ENCODE measurements around the gene CCNK.
A peak's percentile ranks its signal among the peaks of the same experiment; 100 is the strongest.

CCNK gene

DNA sequence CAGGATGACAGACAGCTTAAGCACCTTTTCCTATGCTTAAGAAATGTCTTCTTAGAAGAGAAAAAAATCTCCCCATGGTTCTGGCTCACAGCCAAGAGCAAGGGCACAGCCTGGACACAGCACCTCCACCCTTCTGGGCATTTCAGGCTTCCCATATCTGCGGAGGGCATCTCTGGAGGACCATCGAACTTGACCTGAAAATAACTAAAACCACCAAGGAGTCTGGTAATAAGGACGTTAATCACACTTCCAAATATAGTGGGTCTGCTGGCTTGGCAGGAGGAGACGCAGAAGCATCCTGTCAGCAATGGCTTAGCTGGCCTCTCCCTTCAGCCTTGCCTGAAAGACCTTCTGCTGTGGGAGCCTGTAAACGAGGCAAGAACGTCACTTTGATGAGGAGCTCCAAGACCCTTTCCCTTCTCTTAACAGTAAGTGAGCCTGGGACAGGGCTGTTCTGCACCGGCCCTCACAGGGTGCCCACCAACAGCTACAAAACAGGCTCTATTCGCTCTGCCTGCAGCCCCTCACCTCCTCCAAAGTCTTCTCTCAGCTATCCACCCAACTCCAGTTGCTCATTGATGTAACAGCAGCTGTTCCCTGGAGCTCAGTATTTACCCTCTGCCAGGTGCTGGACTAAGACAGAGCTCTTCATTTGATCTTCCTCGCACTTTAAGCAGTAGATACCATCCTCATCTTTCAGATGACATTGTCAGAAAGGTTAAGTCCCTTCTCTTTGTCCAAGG is 13.7 kb upstream of the CCNK start:
- no peak for DNase-seq (ENCODE audit: low spot score)

DNA sequence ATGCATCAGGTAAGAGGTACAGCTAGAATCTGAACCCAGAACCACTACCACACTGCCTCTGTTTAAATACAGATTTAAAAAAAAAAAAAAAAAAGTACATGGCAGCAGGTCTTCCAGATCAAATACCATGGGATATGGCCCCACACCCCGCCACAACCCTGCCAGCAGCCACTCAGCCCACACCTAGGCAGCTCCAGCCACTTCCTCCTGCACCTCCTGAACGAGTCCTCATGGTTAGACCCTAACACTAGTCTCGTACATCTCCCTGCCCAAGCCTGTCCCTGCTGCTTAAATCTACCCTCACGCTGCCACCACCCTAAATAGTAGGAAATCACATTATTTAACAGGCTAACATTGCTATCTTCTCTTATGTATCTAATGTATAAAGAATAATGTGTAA is 13.1 kb upstream of the CCNK start:
- DNase-seq (ENCODE audit: low spot score), result no peak

DNA sequence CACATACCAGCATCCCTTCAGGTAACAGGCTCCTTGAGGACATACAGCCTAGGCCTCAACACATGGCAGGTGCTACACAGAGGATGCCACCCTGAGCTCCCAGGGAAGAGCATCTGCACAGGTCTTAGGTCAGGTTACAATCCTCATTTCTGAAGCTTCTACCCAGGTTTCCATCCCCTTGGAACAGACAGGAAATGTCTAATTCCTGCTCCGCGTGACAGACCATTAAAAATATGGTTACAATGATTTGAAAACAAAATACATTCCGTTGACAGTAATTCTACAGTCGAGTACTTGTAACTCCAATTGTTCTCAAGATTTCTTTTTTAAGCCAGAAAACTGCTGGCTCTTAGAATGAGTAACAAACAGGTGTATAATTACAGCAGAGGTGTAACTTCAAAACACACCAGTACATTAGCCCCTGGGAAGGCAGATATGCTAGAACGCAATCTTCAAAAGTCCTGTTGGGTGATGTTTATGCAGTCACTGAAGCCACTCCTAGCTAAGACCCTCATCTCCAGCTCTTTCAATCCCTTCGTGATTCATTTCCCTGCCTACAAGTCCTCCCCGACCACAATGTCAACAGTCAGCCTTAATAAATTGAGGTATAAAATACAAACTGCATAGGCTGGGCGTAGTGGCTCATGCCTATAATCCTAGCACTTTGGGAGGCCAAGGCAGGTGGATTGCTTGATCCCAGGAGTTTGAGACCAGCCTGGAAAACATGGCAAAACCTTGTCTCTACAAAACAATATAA is 12.2 kb upstream of the CCNK start:
- no peak for DNase-seq (ENCODE audit: low spot score)

DNA sequence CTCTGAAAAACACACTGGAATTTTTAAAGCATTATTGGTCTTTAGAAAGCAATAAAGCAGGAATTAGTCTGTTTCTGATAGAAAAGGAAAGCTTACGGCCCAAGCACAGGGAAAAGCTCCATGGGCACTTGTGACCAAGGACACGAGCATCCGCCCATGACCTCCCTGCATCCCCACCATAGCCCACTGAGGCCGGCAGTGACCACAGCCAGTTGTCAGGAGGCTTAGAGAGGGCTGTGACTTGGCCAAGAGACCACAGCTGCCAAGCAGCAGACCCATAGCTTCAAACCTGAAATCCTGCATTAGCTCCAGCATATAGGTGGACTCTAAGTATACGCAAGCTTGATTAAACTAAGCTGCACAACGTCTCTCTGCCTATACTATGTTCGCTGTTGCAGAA is 9.5 kb upstream of the CCNK start:
- no peak for DNase-seq (ENCODE audit: low spot score)

DNA sequence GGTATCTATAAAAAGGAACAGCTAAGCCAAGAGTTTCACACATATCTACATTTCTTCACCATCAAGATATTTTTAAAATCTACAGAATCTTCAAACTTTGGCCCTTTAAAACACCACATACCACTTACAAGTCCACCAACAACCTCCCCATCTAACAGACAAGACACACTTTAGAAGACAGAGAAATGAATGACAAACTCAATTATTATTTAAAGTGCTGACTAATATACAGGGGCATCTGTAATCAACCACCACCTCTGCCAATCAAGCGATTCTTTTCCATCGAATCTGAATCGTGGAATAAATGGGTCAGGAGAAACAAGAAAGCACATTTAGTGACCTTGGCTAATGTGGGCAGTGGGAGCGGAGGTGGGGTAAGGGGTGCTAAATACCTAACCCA is 8.3 kb upstream of the CCNK start:
- DNase-seq (ENCODE audit: low spot score), result no peak

DNA sequence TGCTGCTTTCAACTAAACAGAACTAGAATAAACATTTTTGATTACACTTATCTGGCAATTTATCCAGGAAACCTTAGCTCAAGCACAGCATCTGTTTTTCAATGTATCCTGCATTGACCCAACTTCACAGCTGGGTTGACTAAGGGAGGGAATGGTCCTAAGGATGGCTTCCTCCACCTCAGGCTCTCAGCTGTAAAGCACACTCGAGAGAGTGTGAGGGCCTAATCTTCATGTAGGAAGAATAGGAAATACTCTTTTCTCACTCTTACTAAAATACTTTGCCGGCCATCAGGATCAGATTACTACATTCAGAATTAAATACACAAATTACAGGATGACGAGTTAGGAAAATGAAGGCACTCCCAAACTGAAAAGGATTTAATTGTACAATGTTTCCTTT is 7.8 kb upstream of the CCNK start:
- DNase-seq (ENCODE audit: low spot score), result no peak

DNA sequence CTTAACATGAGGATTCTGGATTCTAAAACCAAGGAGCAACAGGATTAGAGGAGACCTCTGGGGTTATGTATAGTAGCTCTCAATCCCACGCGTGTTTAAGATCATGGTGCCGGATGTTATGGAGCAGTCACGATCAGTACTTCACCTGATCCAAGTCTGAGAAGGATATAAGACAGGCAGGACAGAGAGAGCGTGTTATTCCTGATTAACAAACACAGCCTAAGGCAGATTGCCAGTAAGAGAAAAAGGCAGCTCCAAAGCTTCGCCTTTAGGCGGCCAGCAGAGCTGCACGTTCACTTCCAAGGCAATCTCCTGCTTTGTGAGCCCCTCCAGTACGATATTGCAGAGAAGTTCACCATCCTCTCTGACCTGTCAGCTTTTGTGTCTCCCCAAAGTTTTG is 6.0 kb upstream of the CCNK start:
- no peak for DNase-seq (ENCODE audit: low spot score)

DNA sequence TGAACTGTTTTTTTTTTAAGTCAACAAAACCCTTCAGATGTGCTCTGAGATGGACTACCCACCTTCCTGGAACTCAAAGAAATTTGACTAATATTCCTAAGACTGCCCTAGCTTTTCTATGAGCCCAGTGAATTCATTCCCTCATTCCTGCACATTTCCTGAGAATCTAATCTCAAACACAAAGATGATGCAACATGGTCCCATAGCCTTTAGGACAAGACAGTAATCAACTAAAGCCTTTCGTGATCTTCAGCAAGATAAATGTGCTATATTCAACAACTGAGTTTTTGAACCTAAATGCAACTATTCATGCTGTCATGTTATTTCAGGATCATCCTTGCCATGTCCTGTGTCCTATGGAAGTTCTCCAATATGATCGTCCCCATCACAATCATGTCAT is 5.5 kb upstream of the CCNK start:
- DNase-seq (ENCODE audit: low spot score), result no peak

DNA sequence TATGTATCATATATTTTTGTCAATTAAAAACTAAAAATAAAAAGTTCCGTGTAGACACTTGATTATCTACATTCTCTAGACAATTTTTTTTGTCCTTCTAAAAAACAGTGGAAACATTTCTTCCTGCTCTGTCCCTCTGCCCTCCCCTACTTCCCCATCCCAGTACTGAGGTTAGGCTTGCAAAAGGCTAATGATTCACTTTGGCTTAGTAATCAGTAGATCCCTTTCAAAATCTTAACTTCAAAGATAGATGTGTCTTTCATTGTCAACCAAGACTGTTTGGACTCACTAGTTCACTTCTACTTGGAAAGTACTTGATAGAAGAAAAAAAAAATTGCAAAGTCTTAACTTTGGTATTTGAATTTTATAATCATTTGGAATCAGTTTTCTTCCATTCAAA is 4.3 kb upstream of the CCNK start:
- no peak for DNase-seq (ENCODE audit: low spot score)

DNA sequence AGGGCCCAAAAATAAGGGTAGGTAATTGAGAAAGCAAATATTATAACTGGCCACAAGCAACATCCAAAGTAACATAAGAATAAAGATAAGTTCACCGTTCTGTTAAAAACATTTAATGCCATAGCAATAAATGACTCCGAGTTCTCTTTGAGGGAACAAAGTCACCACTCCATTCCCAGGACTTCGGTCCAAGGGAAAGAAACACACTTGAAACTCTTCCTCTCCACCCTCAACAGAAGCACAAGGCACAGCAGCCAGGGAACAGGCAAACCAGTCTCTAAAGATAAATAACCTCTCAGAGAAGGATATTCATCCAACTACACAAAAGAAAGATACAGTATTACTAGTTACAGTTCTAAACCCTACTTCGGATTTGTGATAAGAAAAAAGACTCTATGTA is 3.1 kb upstream of the CCNK start:
- DNase-seq (ENCODE audit: low spot score), result no peak

DNA sequence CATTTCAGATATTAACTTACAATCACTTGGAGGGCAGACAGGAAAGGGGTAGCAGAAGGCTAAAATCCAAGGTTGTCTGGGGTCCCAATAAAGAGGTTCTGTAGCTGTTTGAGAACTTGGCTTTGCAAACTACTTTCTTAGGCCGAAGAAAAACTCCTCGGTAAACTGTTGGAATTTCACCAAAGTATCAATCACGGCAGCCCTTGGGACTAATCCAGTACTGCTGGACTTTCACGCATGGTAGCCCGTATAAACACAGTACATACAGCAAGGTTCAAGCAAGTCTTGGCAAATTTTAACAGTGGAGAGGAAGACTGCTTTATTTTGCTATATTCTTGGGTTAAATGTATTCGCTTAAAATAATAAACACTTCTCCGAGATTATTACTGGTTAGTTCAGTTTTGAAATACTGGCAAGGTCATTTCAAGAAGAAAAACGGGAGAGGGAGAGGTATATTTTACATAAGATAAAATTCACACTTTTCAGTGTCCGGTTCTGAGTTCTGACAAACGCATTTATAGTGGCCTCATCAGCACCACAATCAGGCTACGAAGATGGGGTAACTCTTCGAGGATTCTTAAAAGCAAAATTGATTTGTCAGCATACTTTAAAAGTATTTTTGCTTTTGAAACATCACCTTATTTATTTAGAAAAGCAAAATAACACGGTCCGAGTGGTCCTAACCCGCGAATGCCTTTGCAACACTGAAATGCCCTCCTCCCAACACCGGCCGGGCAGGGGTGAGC is 1.9 kb upstream of the CCNK start:
- no peak for DNase-seq (ENCODE audit: low spot score)

DNA sequence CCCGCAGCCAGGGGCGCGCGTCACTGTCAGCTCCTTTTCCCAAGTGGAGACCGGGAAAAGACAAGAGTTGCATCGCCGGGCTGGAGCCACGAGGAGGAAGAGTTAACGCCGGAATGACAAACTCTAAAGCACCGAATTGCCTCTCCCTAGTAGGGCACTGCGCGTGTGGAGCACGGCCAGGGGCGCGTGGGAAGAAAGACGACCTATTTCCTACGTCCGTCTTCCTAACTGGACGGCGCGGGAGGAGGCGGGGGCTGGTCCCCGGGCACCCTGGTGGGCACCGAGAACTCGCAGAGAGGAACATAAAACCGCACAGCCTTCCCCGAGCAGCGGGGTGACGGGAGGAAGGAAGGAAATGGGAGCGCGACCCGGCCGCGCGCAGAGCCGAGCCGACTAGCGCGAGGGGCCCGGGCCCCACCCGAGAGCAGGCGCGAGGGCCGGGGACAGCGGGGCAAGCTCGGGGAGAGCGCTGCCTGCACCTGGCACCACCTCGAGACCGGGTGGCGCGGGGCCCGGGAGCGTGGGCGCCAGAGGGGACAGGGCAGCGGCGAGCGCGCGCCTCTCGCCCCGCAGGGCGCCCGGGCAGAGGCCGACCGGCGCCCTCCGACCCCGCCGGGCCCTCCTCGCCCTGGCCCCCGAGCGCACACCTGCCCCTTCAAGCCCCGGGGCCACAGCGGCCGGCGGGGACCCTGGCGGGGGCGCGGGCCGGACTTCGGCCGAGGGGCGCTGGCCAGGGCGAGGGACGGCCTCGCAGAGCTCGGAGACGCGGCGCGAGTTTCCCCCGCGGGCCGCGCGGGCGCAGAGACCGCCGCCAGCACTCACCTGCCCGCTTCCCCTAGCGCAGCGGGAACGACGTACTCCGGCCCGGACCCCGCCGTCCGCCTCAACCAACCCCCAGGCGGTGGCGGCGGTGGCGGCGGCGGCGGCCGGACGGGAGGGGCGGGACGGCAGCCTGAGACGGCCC is 1.0 kb upstream of the CCNK start, which contains the start of gene SETD3:
SETD3 (minus strand) TSS at position 954 of the 964 bp plus-strand sequence. CDS start 15,054 bp downstream, outside the sequence.
- peak; percentile 26 for DNase-seq (ENCODE audit: low spot score)

DNA sequence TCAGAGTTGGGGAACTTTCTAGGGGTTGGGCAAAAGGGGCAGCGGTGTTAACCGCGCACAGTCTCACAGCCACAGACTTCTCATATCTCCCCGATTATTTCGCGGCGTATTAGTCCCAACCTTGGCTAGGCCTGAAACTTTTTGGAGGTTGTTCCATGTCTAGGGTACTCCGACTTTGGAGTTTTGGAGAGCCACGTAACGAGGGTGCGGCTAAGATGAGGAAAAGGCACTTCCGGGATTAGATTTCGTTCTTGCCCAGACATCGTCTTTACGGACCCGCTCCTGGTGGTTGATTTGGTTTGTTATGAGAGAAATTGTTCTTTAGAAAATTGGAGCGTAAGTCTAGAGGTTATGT is 513 bp downstream of the CCNK start:
- peak; percentile 24 for DNase-seq (ENCODE audit: low spot score)

DNA sequence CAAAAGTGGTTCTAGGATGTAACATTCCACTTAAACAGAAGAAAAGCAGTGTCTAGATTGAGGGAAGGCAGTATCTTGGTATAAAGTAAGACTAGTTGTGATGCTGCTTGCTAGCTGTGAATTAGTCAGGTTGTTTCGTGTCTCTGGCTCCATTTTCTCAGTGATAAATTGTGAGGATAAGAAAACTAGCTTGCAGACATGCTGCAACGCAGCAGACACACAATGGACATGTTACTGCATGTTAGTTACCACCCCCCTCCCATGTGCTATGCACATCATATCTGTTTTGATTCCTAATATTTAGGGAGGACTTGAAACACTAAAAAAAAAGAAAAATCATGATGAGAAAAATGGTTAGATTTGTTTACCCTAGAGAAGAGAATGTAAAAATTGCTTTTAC is 2.9 kb downstream of the CCNK start:
- no peak for DNase-seq (ENCODE audit: low spot score)

DNA sequence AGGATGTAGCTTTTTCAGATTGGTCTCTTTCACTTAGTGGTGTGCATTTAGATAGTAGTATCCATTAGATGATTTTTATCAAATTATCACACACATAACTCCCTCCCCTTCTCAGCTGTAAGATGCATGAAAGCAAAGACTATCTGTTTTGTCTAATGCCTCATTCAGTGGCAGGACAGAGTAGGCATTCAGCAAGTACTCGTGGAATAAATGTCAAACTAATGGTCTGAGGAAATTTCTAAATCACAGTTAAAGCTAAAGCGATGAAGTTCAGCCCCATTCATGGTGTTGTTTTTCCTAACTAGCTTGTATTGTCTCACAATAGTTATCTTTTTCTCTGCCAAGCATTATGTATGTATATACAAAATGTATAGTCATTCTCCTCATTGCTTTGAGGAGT is 16.1 kb downstream of the CCNK start:
- DNase-seq (ENCODE audit: low spot score), result no peak

DNA sequence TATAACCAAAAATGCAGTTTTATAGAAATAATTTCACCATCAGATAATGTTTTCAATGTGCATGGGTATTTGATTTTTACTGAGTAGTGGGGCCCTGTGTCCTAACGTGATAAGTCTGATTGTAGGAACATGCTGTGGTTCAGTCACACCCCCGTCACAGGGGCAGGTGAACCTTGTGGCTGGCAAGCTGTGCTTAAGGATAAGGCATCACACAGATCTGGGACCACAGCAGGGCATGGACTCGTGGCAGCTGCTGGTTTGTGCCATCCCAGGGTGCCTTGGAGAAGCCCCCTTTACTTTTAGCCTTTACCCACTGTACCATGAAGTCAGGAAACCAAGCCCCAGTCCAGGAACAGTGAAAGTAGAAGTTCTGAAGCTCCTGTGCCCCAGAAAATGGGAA is 16.7 kb downstream of the CCNK start:
- no peak for DNase-seq (ENCODE audit: low spot score)

DNA sequence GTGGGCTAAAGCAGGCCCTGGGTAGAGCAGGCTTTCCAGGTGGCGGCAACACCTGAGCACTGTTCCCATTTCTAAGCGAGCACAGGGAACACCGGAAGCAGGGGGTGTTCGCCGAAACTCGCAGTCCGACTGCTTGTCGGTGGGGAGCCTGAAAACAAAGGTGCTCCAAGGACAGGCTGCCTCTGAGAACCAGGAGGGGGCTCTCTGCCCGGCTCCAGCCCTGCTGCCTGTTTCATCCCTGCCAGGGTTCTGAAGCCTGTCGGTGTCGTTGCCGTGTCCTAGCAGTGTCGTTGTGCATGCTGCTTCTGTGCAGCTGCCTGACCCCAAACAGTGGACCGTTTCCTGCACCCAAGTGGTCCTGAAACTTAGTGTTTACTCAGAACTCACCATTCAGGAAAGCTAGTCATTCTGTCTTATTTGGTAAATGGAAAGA is 21.8 kb downstream of the CCNK start:
- DNase-seq (ENCODE audit: low spot score), result no peak

DNA sequence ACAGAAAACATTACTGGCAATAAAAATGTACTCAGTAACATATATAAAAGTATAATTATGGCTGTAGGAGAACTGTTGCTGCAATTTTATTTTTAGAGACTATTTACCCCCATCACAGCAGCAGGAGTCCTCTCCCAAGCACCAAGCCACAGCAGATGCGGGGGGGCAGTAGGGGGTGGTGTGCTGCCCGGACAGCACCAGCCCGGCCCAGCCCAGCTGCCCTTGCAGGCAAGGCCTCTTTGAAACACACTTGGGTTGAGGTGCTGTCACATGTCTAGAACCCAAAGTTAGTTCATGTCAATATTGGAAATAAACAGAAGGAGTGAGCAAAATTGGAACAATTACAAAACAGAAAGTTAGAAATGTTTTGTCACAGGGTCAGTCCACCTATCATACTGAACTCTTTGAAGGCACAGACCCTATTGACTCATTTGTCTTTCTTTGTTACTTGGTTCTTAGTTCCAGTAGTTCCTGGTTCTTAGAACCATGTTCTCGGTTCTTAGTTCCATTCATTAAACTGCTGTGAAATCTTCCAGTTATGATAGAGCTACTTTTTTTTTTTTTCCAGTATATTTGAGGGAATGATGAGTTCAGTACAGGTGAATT is 22.7 kb downstream of the CCNK start:
- DNase-seq (ENCODE audit: low spot score), result no peak

DNA sequence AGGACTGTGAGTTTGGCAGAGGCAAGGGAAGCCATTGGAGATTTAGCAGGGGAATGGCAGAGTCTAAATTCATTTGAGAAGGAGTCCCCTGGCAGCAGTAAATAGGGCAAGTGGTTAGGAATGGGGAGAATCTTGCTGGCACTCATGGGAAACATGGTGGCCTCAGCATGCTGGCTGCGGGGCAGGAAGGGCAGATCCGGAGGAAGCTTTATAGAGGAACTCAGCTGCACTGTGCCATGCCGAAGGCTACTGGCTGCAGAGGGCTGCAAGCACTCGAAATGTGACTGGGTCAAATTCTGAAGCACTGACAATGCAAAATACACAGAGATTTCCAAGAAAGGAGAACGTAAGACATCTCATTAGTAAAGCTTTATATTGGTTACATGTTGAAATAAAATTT is 23.9 kb downstream of the CCNK start:
- no peak for DNase-seq (ENCODE audit: low spot score)

DNA sequence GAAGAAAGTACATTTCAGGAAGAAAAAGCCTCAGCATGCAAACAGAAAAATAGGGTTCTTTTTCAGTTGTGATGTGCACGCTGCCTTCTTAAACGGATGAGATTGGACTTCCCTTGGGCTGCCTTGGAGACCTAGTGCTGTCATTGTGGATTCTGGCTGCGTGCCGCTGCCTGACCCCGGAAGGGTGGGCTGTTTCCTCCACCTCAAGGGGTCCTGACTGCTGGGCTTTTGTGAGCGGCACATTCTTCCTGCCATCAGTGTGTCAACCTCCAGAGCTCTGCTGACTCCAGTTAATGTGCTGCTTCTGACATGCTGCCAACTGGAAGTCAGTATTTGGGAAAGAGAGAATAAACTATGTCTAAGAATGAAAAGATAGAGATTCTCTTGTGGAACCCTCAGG is 25.1 kb downstream of the CCNK start:
- DNase-seq (ENCODE audit: low spot score), result no peak

DNA sequence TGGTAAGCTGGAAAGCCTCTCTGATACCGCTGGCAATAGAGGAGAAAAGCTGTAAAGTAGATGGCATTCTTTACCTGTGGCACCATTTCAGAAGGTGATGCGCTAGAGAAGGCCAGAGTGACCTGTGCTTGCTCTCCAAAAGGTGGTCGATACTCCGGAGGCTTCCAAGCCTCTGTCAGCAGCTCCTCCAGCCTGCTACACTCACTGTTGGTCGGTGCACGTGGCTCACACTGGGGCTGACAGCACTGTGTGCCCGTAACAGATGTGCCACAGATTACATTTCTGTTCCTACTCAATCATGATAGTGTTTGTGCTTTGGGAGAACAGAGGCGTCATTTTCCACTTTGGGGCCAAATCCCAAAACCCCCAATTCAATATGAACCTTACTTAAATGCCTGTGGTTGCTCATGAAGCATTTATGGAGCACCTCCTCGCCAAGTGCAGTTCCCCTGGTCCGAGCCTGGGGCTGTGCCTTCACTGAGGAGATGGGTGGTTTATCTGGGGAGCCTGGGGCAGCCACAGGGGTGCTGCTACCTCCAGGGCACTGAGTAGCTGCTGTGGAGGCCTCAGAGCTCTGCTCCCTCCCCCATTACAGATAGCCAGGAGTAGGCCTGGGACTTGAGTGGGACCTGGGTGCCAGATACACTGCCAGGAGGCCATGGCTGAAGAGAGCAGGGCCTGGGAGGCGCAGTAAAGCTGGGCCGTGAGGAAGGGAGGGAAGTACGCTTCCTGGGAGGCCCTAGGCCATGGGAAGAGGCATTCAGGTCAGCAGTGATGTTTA is 26.8 kb downstream of the CCNK start:
- no peak for DNase-seq (ENCODE audit: low spot score)
